ENCODE data around the gene ACADL. TPM values are rescaled to one million over a fixed set of nuclear protein-coding genes. Genes with fewer than 3 reads are reported as not detected.

Gene ACADL
- total RNA-seq, 1 donor = 0.63 TPM

GRCh38 chr2:210230518-210230917, 5.3 kb upstream of the ACADL start:
- DNase-seq (ENCODE audit: low read depth) = no peak
- no peak for TF ChIP-seq CTCF (IDR thresholded peaks at IDR 0.05; ENCODE audit: insufficient read depth, low read length)
- no peak overlapping the region for H3K4me3 ChIP-seq (ENCODE audit: low read depth, low read length)

DNA sequence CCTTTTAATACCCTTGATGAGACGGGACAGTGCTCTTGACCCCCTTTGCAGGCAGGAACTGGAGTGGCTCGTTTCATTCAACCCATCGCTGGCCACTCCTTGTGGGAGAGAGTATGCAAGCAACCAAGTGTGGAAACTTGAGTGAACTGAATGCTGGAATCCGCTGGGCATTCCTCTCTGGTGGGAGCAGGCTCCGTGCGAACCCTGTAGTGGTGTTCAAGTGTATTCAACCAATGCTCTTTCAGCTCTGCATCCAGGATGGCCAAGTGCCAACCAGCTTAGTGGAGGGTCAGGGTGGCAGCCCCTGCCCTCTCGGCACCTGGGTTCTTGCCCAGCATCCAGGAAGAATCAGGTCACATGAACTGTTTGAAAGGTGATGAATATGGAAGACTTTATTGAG, 3.3 kb upstream of the ACADL start:
- no peak for DNase-seq (ENCODE audit: low read depth)
- H3K4me3 ChIP-seq (ENCODE audit: low read depth, low read length) = no peak overlapping the region
- TF ChIP-seq CTCF (IDR thresholded peaks at IDR 0.05; ENCODE audit: insufficient read depth, low read length) = no peak

- TF ChIP-seq CTCF (IDR thresholded peaks at IDR 0.05; ENCODE audit: insufficient read depth, low read length) = no peak
- no peak for DNase-seq (ENCODE audit: low read depth)
- no peak overlapping the region for H3K4me3 ChIP-seq (ENCODE audit: low read depth, low read length)
Observed at GRCh38 chr2:210227290-210228088, 2.2 kb upstream of the ACADL start.

DNA sequence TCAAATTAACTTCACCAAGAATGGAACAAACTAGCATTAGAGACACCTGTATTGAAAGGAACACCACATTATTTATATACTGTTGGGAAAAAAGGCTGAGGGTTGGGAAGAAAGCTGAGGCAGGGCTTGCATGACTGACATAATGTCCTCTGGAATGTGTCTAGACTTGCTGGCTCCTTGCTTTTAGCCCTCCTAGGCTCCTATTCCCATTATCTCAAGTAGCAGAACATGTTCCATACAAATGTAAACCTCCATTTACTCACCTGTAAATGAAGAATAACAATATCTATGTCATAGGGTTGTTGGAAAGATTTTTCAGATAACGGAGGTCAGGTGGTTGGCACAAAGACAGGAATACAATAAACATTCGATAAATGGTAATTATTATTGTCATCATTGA, 976 bp upstream of the ACADL start:
- TF ChIP-seq CTCF (IDR thresholded peaks at IDR 0.05; ENCODE audit: insufficient read depth, low read length) = no peak
- H3K4me3 ChIP-seq (ENCODE audit: low read depth, low read length) = no peak overlapping the region
- DNase-seq (ENCODE audit: low read depth) = no peak

- no peak for DNase-seq (ENCODE audit: low read depth)
- no peak for TF ChIP-seq CTCF (IDR thresholded peaks at IDR 0.05; ENCODE audit: insufficient read depth, low read length)
Observed at GRCh38 chr2:210224591-210224940, 681 bp downstream of the ACADL start.

GRCh38 chr2:210215120-210215519, 10.1 kb downstream of the ACADL start:
- no peak for TF ChIP-seq CTCF (IDR thresholded peaks at IDR 0.05; ENCODE audit: insufficient read depth, low read length)
- DNase-seq (ENCODE audit: low read depth) = no peak
- H3K4me3 ChIP-seq (ENCODE audit: low read depth, low read length) = no peak overlapping the region

More at GRCh38 chr2:210224591-210224940, 681 bp downstream of the ACADL start:
- H3K4me3 ChIP-seq (ENCODE audit: low read depth, low read length) = peak overlapping the region; percentile 67

GRCh38 chr2:210210185-210210584, 15.1 kb downstream of the ACADL start:
- no peak overlapping the region for H3K4me3 ChIP-seq (ENCODE audit: low read depth, low read length)
- DNase-seq (ENCODE audit: low read depth) = no peak
- TF ChIP-seq CTCF (IDR thresholded peaks at IDR 0.05; ENCODE audit: insufficient read depth, low read length) = no peak
